ENCODE measurements around the gene CCDC51. TPM values are rescaled to one million over a fixed set of nuclear protein-coding genes. Genes with fewer than 3 reads are reported as not detected.

The CCDC51 gene
- total and polyA plus RNA-seq, 9 of the 15 experiments (the other 6 are each of a cell fraction or from before 2014, with no cell fraction given), result 6.5 to 18.6 (median 15.7) TPM

DNA sequence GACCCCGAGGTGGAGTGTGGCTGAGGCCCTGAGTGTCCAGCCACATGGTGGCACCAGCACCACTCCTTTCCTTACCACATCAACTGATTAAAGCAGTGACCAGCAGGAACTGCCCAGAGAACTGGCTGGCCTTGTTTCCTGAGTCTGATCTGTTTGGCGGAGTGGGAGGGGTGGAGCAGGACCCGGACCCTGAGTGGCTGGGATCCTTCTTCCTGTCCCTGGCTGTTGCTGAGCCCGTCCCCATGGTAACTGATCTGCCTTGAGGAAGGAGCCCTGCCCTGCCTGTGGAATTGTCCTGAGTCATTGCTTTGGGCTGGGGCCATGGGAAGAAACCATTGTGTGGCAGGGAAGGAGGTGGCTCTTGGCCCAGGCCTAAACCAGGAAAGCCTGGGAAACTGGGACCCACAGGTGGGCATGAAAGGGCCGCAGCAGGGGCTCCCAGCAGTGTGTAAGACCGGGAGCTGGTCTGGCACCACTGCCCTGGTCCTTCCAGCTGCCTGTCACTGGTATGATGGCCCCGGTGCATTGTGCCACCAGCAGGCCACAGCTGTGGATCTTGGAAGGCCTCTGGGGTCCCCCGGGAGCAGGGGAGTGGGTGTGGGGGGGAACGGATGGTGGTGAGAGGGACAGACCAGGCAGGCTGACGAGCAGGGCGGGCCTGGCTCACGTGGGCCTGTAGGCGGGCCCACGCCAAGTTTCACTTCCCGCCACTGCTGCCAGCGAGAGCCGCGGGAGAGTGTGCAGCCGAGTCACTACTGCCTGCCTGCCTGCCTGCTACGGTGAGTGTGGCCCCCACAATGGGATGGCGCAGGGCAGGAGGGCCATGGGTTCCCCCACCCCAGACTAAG lies 25.8 kb upstream of the CCDC51 start (continued):
- TF ChIP-seq, protein P1, sequence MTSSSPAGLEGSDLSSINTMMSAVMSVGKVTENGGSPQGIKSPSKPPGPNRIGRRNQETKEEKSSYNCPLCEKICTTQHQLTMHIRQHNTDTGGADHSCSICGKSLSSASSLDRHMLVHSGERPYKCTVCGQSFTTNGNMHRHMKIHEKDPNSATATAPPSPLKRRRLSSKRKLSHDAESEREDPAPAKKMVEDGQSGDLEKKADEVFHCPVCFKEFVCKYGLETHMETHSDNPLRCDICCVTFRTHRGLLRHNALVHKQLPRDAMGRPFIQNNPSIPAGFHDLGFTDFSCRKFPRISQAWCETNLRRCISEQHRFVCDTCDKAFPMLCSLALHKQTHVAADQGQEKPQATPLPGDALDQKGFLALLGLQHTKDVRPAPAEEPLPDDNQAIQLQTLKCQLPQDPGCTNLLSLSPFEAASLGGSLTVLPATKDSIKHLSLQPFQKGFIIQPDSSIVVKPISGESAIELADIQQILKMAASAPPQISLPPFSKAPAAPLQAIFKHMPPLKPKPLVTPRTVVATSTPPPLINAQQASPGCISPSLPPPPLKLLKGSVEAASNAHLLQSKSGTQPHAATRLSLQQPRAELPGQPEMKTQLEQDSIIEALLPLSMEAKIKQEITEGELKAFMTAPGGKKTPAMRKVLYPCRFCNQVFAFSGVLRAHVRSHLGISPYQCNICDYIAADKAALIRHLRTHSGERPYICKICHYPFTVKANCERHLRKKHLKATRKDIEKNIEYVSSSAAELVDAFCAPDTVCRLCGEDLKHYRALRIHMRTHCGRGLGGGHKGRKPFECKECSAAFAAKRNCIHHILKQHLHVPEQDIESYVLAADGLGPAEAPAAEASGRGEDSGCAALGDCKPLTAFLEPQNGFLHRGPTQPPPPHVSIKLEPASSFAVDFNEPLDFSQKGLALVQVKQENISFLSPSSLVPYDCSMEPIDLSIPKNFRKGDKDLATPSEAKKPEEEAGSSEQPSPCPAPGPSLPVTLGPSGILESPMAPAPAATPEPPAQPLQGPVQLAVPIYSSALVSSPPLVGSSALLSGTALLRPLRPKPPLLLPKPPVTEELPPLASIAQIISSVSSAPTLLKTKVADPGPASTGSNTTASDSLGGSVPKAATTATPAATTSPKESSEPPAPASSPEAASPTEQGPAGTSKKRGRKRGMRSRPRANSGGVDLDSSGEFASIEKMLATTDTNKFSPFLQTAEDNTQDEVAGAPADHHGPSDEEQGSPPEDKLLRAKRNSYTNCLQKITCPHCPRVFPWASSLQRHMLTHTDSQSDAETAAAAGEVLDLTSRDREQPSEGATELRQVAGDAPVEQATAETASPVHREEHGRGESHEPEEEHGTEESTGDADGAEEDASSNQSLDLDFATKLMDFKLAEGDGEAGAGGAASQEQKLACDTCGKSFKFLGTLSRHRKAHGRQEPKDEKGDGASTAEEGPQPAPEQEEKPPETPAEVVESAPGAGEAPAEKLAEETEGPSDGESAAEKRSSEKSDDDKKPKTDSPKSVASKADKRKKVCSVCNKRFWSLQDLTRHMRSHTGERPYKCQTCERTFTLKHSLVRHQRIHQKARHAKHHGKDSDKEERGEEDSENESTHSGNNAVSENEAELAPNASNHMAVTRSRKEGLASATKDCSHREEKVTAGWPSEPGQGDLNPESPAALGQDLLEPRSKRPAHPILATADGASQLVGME (CRISPR knock-in tag; IDR thresholded peaks at IDR 0.05), result peak; percentile 96
- TF ChIP-seq BCL6 (CRISPR knock-in tag; IDR thresholded peaks at IDR 0.05), result no peak
- TF ChIP-seq TEAD2 (tag; IDR thresholded peaks at IDR 0.05), result no peak
- no peak for TF ChIP-seq ZNF586 (CRISPR knock-in tag; conservative IDR thresholded peaks at IDR 0.05)
- no peak for TF ChIP-seq SMAD3 (CRISPR knock-in tag; conservative IDR thresholded peaks at IDR 0.05)
- TF ChIP-seq RAD21 (CRISPR knock-in tag; conservative IDR thresholded peaks at IDR 0.05 in 1 of 2, IDR thresholded peaks at IDR 0.05 in 1 of 2), result peak; percentile 44 to 71; a peak in 3 of 4 replicates
- TF ChIP-seq, protein P2, sequence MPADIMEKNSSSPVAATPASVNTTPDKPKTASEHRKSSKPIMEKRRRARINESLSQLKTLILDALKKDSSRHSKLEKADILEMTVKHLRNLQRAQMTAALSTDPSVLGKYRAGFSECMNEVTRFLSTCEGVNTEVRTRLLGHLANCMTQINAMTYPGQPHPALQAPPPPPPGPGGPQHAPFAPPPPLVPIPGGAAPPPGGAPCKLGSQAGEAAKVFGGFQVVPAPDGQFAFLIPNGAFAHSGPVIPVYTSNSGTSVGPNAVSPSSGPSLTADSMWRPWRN (IDR thresholded peaks at IDR 0.05; ENCODE audit: low read depth), result no peak
- TF ChIP-seq, protein P3, sequence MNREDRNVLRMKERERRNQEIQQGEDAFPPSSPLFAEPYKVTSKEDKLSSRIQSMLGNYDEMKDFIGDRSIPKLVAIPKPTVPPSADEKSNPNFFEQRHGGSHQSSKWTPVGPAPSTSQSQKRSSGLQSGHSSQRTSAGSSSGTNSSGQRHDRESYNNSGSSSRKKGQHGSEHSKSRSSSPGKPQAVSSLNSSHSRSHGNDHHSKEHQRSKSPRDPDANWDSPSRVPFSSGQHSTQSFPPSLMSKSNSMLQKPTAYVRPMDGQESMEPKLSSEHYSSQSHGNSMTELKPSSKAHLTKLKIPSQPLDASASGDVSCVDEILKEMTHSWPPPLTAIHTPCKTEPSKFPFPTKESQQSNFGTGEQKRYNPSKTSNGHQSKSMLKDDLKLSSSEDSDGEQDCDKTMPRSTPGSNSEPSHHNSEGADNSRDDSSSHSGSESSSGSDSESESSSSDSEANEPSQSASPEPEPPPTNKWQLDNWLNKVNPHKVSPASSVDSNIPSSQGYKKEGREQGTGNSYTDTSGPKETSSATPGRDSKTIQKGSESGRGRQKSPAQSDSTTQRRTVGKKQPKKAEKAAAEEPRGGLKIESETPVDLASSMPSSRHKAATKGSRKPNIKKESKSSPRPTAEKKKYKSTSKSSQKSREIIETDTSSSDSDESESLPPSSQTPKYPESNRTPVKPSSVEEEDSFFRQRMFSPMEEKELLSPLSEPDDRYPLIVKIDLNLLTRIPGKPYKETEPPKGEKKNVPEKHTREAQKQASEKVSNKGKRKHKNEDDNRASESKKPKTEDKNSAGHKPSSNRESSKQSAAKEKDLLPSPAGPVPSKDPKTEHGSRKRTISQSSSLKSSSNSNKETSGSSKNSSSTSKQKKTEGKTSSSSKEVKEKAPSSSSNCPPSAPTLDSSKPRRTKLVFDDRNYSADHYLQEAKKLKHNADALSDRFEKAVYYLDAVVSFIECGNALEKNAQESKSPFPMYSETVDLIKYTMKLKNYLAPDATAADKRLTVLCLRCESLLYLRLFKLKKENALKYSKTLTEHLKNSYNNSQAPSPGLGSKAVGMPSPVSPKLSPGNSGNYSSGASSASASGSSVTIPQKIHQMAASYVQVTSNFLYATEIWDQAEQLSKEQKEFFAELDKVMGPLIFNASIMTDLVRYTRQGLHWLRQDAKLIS (CRISPR knock-in tag; IDR thresholded peaks at IDR 0.05), result no peak
- TF ChIP-seq OTX1 (CRISPR knock-in tag; IDR thresholded peaks at IDR 0.05), result no peak
- no peak for TF ChIP-seq SP1 (CRISPR knock-in tag; IDR thresholded peaks at IDR 0.05)
- TF ChIP-seq, protein P4, sequence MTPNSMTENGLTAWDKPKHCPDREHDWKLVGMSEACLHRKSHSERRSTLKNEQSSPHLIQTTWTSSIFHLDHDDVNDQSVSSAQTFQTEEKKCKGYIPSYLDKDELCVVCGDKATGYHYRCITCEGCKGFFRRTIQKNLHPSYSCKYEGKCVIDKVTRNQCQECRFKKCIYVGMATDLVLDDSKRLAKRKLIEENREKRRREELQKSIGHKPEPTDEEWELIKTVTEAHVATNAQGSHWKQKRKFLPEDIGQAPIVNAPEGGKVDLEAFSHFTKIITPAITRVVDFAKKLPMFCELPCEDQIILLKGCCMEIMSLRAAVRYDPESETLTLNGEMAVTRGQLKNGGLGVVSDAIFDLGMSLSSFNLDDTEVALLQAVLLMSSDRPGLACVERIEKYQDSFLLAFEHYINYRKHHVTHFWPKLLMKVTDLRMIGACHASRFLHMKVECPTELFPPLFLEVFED (CRISPR knock-in tag; conservative IDR thresholded peaks at IDR 0.05), result no peak
- no peak for TF ChIP-seq NFATC3 (IDR thresholded peaks at IDR 0.05)
- no peak for TF ChIP-seq KLF10 (CRISPR knock-in tag; IDR thresholded peaks at IDR 0.05)
- no peak for TF ChIP-seq SMAD4 (CRISPR knock-in tag; conservative IDR thresholded peaks at IDR 0.05)
- no peak for TF ChIP-seq ASH1L (IDR thresholded peaks at IDR 0.05; ENCODE audit: borderline replicate concordance, low read depth, partially characterized antibody)

Data from K562 (cell line).